CD1c-positive myeloid dendritic cell (primary cell): Measurements from ENCODE around the gene ESYT2.

Source experiments
- DNase-seq: peaks from one replicate; pipeline ENCODE4 v3.0.0-alpha.2; 2016; ENCODE audit errors: extremely low spot score

ESYT2 gene

GRCh38 chr7:158804335-158804734, 25.0 kb downstream of the ESYT2 start:
- DNase-seq: no peak

DNA sequence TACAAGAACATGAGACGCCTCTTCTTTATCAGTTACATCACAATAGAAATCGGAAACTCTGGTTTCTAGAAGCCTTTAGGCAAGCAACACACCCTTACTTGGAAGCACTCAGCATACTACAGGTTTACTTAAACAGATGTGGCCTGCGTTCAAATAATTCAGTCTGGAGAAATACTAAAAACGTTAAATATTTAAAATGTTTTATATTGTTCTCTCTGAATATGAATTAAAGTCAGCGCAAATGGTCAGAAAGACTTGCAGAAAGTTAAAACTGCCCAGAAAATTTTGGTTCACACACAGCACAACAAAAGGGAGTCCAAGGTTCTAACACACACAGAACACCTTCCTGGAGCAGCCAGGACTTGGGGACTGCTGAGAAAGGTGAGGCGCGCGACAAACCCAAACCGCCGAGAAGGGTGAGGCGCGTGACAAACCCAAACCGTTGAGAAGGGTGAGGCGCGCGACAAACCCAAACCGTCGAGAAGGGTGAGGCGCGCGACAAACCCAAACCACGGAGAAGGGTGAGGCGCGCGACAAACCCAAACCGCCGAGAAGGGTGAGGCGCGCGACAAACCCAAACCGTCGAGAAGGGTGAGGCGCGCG, 25.8 kb downstream of the ESYT2 start:
- DNase-seq: no peak

- no peak for DNase-seq
Observed at GRCh38 chr7:158802535-158803366, 26.6 kb downstream of the ESYT2 start.

DNA sequence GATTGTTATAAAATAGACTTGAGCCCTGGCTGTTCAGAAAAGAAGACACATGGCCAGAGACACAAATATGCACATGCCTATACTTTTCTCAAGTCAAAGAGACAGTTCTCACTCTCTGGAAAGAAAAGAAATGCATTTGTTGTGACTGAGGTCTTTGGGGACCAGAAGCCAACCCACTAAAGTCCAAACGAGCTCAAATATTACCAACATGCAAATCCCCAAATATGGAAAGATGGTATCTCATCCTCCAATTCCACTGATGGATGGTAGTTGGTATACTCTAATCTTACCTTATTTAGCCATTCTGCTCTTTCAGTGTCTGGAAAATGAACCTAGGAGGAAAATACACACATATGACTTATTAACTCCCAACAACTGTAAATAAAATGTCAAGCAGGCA, 30.6 kb downstream of the ESYT2 start:
- DNase-seq: no peak

DNA sequence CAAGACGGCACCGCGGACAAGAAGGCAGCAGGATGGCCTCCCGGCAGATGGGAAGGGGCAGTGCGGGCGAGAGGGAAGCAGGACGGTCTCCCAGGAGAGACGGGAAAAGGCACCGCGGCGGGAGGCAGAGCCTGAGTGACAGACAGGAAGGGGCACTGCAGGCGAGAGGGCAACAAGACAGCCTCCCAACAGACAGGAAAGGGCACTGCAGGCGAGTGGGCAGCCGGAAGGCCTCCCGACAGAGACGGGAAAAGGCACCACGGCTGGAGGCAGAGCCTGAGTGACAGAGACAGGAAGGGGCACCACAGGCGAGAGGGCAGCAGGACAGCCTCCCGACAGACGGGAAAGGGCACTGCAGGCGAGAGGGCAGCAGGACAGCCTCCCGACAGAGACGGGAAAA, 32.6 kb downstream of the ESYT2 start:
- no peak for DNase-seq

DNA sequence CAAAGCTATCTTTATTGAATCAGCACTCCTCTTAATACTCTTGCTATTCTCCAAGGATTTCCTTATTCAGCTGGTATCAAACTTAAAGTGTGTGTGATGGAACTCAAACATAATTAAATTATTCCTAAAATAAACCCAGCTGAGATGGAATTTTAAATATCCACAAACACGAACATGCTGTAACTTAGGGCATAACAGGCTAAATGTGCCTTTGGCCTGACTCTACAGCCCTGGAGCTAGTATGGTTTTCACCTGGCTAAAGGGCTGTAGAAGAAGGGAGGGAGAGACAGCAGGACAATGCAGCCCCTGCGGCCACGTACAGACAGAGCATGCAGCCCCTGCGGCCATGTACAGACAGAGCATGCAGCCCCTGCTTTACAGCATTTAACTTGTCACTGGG, 34.0 kb downstream of the ESYT2 start:
- DNase-seq: no peak

DNA sequence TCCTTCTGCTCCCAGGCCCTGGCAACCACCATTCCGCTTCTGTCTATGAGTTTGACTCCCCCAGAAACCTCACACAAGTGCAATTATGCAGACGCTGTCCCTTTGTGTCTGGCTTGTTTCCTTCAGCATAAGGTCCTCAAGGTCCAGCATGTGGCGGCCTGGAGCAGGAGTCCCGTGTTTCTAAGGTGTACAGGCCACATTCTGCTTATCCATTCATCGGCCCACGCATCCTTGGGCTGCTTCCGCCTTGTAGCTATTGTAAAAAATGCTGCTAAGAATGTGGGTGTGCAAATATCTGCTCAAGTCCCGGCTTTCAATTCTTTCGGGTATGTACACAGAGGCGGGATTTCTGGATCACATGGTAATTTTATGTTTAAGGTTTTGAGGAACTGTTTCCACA, 38.2 kb downstream of the ESYT2 start:
- no peak for DNase-seq

GRCh38 chr7:158789842-158790241, 39.5 kb downstream of the ESYT2 start:
- no peak for DNase-seq

DNA sequence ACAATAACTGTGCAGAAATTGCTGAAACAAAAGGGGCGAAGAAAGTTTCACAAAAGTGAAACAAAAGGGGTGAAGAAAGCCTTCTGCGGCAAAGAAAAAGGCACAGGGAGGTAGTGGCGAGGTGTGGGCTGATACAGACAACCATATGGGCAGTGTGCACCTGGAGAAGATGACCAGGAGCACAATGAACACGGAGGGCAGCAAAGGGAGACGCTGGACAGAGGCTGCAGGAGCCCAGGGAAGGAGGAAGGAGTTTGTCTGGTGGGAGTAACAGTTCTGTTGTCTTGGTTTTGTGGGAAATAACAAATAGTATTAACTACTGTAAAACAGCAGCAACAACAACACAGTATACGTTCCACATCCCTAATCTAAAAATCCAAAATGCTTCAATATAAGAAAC, 42.4 kb downstream of the ESYT2 start:
- no peak for DNase-seq

DNA sequence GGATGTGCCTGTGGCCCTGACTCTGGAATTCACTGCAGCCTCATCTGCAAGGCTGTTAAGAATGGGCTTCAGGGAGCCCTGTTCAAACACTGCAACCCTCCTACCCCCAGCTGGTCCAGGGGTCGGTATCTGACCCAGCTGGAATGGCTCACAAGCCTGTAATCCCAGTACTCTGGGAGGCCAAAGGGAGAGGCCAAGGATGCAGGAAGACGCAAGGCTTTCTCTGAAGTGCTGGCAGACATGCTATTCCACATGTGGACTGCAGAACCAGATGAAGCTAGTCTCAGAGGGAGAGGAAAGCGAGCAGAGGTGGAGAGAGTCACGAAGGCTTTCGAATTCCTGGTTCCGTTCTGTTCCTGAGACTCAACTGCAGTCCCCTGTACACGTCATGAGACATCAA, 45.0 kb downstream of the ESYT2 start:
- DNase-seq: no peak

DNA sequence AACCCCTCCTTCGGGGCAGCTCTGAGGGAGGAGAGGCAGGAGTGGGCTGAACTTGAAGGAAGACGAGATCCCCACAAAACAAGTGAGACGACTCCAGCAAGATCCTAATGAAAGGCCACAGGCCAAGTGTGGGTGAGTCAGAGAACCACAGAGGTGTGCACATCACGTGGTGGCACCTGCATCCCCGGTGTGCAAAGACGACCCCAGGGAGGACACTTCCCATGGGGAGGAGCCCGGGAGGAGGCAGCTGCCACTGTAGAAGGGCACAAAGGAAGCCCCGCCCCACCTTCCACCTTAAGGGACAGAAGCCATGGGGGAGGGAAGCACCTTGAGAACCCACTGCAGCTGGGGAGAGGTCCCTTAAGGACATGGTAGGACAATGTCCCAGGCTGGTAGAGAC, 45.7 kb downstream of the ESYT2 start:
- no peak for DNase-seq

- DNase-seq: peak; percentile 5
Observed at GRCh38 chr7:158782761-158783401, 46.4 kb downstream of the ESYT2 start.

- DNase-seq: no peak
Observed at GRCh38 chr7:158781974-158782664, 47.2 kb downstream of the ESYT2 start.

DNA sequence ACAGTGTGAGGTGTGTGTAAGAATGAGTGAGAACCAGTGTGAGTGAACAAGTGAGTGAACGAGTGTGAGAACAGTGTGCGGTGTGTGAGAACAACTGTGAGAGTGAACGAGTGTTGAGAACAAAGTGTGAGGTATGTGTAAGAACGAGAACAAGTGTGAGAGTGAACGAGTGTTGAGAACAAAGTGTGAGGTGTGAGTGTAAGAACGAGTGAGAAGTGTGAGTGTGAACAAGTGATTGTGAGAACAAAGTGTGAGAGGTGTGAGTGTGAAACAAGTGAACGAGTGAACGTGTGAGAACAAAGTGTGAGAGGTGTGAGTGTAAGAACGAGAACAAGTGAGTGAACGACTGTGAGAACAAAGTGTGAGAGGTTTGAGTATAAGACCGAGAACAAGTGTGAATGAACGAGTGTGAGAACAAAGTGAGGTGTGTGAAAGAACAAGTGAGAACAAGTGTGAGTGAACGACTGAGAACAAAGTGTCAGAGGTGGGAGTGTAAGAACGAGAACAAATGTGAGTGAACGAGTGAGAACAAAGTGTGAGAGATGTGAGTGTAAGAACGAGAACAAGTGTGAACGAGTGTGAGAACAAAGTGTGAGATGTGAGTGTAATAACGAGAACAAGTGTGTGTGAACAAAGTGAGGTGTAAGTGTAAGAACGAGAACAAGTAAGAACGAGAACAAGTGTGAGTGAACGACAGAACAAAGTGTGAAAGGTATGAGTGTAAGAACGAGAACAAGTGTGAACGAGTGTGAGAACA, 47.9 kb downstream of the ESYT2 start:
- DNase-seq: no peak

DNA sequence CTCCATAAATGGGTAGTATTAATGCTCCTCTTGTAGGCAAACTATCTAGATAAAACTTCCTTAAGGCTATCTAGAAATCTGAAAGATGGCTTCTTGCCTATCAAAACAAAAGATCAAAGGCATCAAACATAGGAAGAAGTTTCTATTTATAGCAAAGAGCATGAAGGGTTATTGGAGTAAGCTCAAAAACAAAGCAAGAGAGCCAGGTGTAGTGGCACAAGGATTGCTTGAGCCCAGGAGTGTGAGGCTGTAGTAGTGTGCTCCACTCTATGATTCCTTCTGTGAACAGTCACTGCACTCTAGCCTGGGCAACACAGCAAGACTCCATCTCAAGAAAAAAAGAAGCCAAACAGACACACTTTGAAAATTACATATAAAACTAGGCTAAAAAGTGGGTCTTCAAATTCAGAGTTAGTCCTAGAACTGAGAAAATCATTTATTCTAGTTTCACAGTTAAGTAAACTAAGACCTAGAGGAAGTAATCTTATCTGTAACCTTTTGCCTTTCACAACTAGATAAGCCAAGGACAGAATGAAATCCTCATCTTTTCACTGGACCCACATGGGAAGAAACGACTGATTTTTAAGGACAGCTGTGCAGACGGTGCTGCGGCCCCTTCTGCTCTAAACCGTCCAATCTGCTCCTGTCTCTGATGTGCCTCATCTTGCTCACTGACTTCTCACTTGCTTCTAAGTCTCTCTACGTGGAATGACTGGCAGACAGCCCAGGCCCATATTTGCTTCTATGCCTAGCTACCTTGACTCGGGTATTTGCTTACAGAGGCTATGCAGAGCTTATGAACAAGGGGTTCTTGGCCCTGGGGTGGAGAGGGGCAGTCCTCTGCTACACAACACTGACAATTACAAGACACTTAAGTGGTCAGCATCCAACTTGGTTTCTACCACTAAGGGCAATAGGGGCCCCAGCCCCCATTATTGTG, 50.0 kb downstream of the ESYT2 start:
- no peak for DNase-seq

GRCh38 chr7:158778471-158778870, 50.8 kb downstream of the ESYT2 start:
- no peak for DNase-seq

DNA sequence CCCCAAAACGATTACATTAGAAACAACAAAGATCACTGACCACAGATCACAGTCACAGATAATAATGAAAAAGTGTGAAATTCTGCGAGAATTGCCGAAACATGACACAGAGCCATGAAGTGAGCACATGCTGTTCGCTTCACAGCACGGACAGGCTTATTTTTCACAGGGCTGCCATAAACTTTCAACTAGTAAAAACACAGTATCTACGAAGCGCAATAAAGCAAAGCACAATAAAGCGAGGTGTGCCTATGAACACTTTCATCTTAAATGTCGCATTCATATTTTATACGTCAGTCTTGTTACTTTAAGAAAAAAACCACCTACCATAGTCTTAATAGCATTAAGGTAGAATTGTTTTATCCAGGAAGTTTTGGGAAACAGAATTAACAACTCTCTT, 51.5 kb downstream of the ESYT2 start:
- DNase-seq: no peak

- no peak for DNase-seq
Observed at GRCh38 chr7:158776474-158776873, 52.8 kb downstream of the ESYT2 start.

- DNase-seq: no peak
Observed at GRCh38 chr7:158774952-158775351, 54.4 kb downstream of the ESYT2 start.

- DNase-seq: no peak
Observed at GRCh38 chr7:158772916-158773315, 56.4 kb downstream of the ESYT2 start.
